NCI-H2029 treated with DMSO at 0.1 percent for 48 hours (cell line): ENCODE results near the gene ENHO.

Experiments
- DNase-seq: peaks from one replicate; lab custom pipeline; 2025; lab: John Stamatoyannopoulos, UW

The ENHO gene

GRCh38 chr9:34524349-34524748 is 1.6 kb upstream of the ENHO start:
- no peak for DNase-seq

GRCh38 chr9:34522091-34522887 is 501 bp downstream of the ENHO start:
- DNase-seq: no peak

GRCh38 chr9:34521406-34522045 is 1.3 kb downstream of the ENHO start:
- DNase-seq: no peak

GRCh38 chr9:34520505-34521385 is 2.0 kb downstream of the ENHO start:
- DNase-seq: no peak

- no peak for DNase-seq
These were observed 2.7 kb downstream of the ENHO start for GRCh38 chr9:34520096-34520495.

GRCh38 chr9:34519321-34520020 is 3.3 kb downstream of the ENHO start:
- no peak for DNase-seq

GRCh38 chr9:34518896-34519295 is 3.9 kb downstream of the ENHO start:
- DNase-seq: no peak

- no peak for DNase-seq
These were observed 4.6 kb downstream of the ENHO start for GRCh38 chr9:34518110-34518616.

- no peak for DNase-seq
These were observed 5.6 kb downstream of the ENHO start for GRCh38 chr9:34517185-34517584.

- no peak for DNase-seq
These were observed 6.8 kb downstream of the ENHO start for GRCh38 chr9:34515959-34516358.

- no peak for DNase-seq
These were observed 8.0 kb downstream of the ENHO start for GRCh38 chr9:34514816-34515215.

- DNase-seq: no peak
These were observed 8.4 kb downstream of the ENHO start for GRCh38 chr9:34514401-34514800.

GRCh38 chr9:34513567-34514214 is 9.1 kb downstream of the ENHO start:
- peak; percentile 25 for DNase-seq

GRCh38 chr9:34512131-34513078 is 10.4 kb downstream of the ENHO start:
- DNase-seq: no peak

- DNase-seq: no peak
These were observed 12.0 kb downstream of the ENHO start for GRCh38 chr9:34510497-34511468.

GRCh38 chr9:34508951-34509350 is 13.8 kb downstream of the ENHO start:
- no peak for DNase-seq

- DNase-seq: no peak
These were observed 14.3 kb downstream of the ENHO start for GRCh38 chr9:34508463-34508862.

GRCh38 chr9:34507966-34508365 is 14.8 kb downstream of the ENHO start:
- no peak for DNase-seq

- DNase-seq: no peak
These were observed 15.2 kb downstream of the ENHO start for GRCh38 chr9:34507556-34507955.
